Stimulated activated CD4-positive, alpha-beta T cell treated with anti-CD3 and anti-CD28 coated beads, Interleukin-2, amount 100 ng/mL, for 24 hours (primary cell): ENCODE results near the gene COL1A1.

Source experiments
- DNase-seq, 2 donors: peaks; one replicate each; pipeline ENCODE4 v3.0.0-alpha.2; 2020

Gene COL1A1

DNA sequence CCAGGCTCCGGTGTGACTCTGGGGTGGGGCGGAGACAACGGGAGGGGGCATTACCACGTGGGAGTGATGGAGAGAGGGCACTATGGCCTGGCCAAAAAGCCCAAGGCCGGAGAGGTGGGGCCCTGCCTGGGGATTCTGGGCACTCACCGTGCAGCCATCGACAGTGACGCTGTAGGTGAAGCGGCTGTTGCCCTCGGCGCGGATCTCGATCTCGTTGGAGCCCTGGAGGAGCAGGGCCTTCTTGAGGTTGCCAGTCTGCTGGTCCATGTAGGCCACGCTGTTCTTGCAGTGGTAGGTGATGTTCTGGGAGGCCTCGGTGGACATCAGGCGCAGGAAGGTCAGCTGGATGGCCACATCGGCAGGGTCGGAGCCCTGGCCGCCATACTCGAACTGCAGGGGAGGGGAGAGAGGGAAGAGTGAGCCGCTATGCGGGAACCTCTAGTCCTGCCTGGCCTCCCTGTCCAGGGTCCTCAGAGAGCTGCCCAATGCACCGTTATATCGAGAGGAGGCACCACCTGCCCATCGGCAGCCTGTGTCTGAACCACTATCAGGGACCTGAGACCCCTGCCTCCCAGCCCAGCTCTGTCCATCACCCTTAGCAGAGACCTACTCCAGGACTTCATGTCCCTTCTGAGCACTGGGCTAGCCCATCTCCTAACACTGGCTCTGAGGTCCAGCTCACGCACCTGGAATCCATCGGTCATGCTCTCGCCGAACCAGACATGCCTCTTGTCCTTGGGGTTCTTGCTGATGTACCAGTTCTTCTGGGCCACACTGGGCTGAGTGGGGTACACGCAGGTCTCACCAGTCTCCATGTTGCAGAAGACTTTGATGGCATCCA, 15.6 kb downstream of the COL1A1 start:
- DNase-seq = no peak

GRCh38 chr17:50184611-50185398, 16.6 kb downstream of the COL1A1 start:
- no peak for DNase-seq

GRCh38 chr17:50184064-50184463, 17.4 kb downstream of the COL1A1 start:
- no peak for DNase-seq

GRCh38 chr17:50183421-50183994, 17.9 kb downstream of the COL1A1 start:
- no peak for DNase-seq

GRCh38 chr17:50182783-50183420, 18.5 kb downstream of the COL1A1 start:
- no peak for DNase-seq

DNA sequence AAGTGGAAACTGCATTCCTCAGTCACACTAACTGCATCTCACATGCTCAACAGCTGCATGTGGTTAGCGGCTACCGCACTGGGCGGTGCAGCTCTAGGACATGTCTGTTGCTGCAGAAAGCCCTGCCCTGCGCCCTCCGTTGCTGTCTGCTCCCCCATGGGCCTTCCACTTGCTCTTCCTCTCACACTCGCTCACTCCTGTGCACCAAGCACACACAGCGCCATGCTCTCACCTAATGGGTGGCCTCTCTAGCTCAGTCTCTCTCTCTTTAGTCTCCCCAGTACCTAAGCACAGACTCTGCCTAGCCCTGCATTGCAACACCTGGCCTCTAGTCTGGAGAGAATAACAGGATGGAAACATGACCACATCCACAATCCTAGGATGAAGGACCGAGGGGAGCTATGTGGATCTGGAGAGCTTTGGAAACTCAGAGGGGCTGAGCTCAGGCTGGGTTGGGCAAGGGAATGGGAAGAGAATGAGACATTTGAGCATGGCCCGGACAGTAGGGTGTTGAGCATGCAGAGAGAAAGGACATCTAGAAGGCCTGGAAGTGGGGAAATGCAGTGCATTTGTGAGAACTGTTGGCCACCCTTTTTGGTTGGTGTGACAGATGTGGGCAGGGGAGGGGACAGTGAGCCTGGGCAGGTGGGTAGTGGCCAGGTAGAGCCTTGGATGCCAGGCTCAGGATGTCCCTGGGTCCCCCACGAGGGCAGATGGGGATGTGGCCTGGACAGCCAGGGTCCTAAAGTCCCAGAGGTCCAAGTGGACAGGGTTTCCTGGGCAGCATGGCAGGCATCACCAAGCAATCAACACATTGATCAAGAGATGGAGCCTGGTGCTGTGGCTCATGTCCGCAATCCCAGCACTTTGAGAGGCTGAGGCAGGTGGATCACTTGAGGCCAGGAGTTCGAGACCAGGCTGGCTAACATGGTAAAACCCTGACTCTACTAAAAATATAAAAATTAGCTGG, 19.6 kb downstream of the COL1A1 start:
- no peak for DNase-seq

GRCh38 chr17:50181144-50181543, 20.3 kb downstream of the COL1A1 start:
- no peak for DNase-seq

DNA sequence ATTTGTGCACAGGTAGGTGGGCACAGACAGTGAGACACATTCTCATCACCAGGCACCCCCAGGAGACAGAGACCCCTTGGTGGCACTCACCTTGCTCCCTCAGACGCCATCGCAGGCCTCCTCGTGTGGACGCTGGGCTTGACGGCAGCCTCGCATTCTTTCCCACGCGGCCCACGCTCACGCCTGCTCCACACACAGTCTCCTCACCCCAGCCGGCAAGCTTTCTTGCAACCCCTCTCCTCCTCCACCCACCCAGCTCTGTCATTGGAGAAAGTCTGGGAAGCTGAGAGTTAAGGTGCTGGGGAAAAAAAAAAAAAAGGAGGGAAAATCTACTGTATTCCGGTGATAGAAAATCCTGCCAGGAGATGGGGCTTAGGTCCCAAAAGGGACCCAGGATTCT, 20.8 kb downstream of the COL1A1 start:
- no peak for DNase-seq

- DNase-seq = no peak
Measured at GRCh38 chr17:50180111-50180510, 21.3 kb downstream of the COL1A1 start.

DNA sequence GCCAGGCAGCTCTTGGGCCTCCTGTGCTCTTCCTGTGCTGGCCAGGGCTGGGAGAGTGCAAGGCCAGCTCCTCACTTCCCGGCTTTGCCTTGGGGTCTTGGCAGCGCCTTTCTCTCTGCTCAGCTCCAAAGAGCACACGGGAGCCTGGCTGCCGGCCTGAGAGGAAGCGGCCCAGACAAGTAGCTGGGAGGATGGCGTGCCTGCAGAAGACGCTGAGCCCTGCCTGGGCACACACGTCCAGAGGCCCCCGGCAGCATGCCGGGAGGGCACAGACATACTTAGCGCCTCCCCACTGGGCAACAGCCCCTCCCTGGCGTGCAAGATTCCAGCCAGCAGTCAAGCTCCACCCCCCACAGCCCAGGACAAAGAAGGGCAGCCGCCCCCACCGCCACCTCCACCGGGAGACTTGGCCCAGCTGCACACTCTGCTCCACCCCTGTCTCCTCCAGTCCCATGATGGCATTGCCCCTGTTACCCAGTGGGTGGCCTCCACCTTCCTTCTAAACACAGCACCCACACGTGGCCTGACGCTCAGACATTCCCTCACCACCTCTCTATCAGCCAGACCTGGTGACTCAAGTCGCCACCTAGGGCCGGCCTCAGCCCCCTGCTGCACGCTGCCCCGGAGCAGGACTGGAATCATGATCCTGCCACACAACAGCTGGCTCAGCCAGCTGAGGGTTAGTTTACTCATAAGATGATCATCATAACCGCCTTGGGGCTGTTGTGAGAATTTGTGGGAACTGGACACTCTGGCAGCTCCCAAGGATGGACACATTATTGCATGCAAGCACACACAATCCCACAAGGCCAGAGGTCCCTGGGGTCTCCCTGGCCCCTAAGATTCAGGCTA, 23.2 kb downstream of the COL1A1 start:
- DNase-seq = peak; percentile 41 to 61

DNA sequence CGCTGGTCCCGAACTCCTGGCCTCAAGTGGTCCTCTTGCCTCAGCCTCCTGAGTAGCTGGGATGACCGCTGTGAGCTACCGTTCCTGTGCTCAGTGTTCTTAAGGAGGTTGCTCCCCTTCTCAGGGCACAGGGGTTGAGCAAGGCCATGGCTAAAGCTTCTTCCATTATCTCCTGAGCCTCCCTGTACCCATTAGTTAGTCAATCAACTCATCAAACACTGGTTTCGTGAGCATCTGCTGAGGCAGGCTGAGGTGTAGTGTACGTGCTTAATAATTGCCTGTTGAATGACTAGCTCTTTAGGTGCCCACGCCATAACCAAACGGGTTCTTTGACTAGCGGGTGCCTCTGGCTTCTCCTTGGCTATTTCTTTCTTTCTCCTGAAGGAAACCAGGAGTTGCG, 24.0 kb downstream of the COL1A1 start:
- DNase-seq = no peak

- no peak for DNase-seq
Measured at GRCh38 chr17:50176559-50177357, 24.7 kb downstream of the COL1A1 start.

- no peak for DNase-seq
Measured at GRCh38 chr17:50175035-50175807, 26.2 kb downstream of the COL1A1 start.

DNA sequence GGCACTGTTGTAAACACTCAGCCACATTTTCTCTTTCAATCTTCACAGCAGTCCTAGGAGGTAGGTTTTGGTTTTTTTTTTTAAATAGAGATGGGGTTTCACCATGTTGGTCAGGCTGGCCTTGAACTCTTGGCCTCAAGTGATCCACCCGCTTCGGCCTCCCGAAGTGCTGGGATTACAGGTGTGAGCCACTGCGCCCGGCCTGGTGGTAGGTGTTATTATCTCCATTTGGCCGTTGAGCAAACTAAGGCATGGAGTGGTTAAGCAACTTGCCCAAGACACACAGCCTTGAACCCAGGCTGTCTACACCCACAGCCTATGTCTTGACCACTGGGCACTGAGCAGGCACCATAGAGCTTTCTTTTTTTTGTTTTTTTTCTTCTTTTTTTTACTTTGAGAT, 27.0 kb downstream of the COL1A1 start:
- DNase-seq = no peak

DNA sequence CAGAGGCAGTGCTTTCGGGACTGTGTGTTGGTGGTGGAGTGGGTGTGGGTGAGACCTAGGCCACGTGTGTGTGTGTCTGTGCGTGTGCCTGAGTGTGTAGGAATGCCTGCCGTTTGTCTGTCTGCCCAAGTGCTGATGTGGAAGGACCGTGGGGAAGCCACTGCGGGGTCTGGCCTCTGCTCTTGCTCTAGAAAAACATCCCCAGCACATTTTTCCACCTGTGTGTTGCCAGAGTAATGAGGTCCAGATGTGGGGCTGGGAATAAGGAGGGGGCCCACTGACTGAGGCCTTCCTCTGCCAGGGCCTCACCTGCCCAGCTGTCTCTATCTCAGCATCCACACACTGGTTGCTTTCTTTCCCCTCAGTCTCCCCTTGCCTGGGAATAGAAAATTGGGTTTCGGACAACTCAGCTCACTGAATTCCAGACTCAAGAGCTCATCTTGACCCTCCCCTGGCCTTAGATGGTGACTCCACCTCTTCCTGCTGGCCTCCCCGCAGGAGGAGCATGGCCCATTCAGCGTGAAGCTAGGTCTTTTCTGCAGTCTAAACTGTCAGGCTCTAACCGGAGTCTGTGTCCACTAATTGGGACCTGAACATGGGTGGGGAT, 28.0 kb downstream of the COL1A1 start:
- no peak for DNase-seq

- no peak for DNase-seq
Measured at GRCh38 chr17:50172936-50173334, 28.5 kb downstream of the COL1A1 start.

GRCh38 chr17:50172130-50172529, 29.3 kb downstream of the COL1A1 start:
- no peak for DNase-seq

DNA sequence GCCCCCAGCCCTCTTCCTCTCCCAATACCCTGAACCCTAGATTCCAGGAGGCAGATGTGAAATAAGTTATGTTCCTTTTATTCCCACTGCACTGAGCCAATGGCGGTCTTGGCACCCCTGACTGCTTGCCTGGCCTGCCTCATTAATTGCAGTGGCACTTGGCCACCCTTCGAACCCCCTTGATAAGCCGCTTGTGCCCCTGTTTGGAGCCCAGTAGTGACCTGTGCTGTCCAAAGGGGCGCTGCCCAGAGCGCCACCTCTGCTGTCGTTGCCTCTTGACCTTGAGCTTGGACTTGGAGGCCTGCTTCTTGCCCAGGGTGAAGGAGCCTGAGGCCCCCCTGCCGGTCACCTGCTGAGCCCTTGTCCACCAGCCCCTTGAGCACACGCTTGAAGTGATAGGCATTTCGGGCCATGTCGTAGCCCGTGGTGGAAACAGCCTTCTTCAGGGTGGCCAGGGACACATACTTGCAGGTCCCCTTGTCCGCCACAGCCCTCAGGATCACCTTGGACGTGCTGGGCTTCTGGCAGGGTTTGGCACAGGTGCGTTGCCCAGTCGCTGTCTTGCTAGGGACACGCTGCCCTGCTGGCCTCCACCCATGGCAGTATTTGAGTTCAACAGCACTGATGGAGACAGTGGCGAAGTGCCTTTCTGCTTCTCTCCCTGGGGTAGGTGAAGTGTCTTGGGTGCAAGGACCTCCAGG, 29.9 kb downstream of the COL1A1 start:
- DNase-seq = no peak
